Chondrocyte (in vitro differentiated cells): ENCODE measurements around the gene GAL3ST2. TPM values are rescaled to one million over a fixed set of nuclear protein-coding genes. Genes with fewer than 3 reads are reported as not detected.

ENCODE experiments used
- DNase-seq: peaks from one replicate; pipeline ENCODE4 v3.0.0; 2021; ENCODE audit warnings: mixed read lengths, low spot score
- H3K27ac Mint-ChIP-seq: one replicate; pipeline ENCODE4 v1.8.0; 2021; ENCODE audit warnings: mild to moderate bottlenecking, moderate library complexity, mixed read lengths; ENCODE audit not compliant: unreplicated experiment
- H3K27me3 Mint-ChIP-seq: 2 replicates; pipeline ENCODE4 v1.8.0; 2021; ENCODE audit warnings: low read depth, mixed read lengths
- H3K36me3 Mint-ChIP-seq: 2 replicates; pipeline ENCODE4 v1.8.0; 2021; ENCODE audit warnings: low read depth, mixed read lengths
- H3K4me1 Mint-ChIP-seq: 2 replicates; pipeline ENCODE4 v1.8.0; 2021; ENCODE audit warnings: low read depth, mild to moderate bottlenecking, mixed read lengths
- H3K4me3 Mint-ChIP-seq: one replicate; pipeline ENCODE4 v1.8.0; 2021; ENCODE audit warnings: mild to moderate bottlenecking, moderate library complexity, mixed read lengths; ENCODE audit not compliant: unreplicated experiment
- H3K9me3 Mint-ChIP-seq: 2 replicates; pipeline ENCODE4 v1.8.0; 2021; ENCODE audit warnings: low read depth, mixed read lengths
- CTCF ChIP-seq: fragments of 200-600 bp; sonication (generic); IDR thresholded peaks from 2 replicates; pipeline ENCODE4 v1.5.0; 2021; ENCODE audit warnings: antibody characterized with exemption, mild to moderate bottlenecking, moderate library complexity
- total RNA-seq: library from RNA; stranded (reverse); gene quantifications from 3 replicates; pipeline ENCODE4 v1.2.1, GENCODE V29; 2021

GAL3ST2 gene
- total RNA-seq, 1 donor from 2014 or later, result 0.52 TPM

- H3K9me3 Mint-ChIP-seq, result peaks cover 7% of the 10 kb centered on the region
- no peaks in the 10 kb centered on the region for H3K27me3 Mint-ChIP-seq
- no peak for DNase-seq
- TF ChIP-seq CTCF, result no peak
- H3K4me3 Mint-ChIP-seq, result no peak overlapping the region
- H3K4me1 Mint-ChIP-seq, result no peaks in the 10 kb centered on the region
- no peak overlapping the region for H3K27ac Mint-ChIP-seq
- peaks cover 27% of the 10 kb centered on the region for H3K36me3 Mint-ChIP-seq
These were observed 26.4 kb upstream of the GAL3ST2 start for GRCh38 chr2:241750076-241750840.

- Mint-ChIP-seq H3K4me3 (no peak overlapping the region), H3K9me3 (peaks cover under 1% of the 10 kb centered on the region), H3K27me3 (no peaks in the 10 kb centered on the region), H3K36me3 (peaks cover 18% of the 10 kb centered on the region), H3K27ac (no peak overlapping the region), H3K4me1 (no peaks in the 10 kb centered on the region)
- TF ChIP-seq CTCF, result no peak
- no peak for DNase-seq
These were observed 25.5 kb upstream of the GAL3ST2 start for GRCh38 chr2:241751152-241751551.

GRCh38 chr2:241751776-241752175, 24.8 kb upstream of the GAL3ST2 start:
- no peaks in the 10 kb centered on the region for H3K4me1 Mint-ChIP-seq
- H3K36me3 Mint-ChIP-seq, result peaks cover 17% of the 10 kb centered on the region
- no peaks in the 10 kb centered on the region for H3K9me3 Mint-ChIP-seq
- no peak overlapping the region for H3K27ac Mint-ChIP-seq
- DNase-seq, result no peak
- no peak for TF ChIP-seq CTCF
- H3K27me3 Mint-ChIP-seq, result no peaks in the 10 kb centered on the region
- H3K4me3 Mint-ChIP-seq, result no peak overlapping the region

GRCh38 chr2:241752253-241752652, 24.4 kb upstream of the GAL3ST2 start:
- no peak overlapping the region for H3K27ac Mint-ChIP-seq
- no peak for DNase-seq

GRCh38 chr2:241752689-241753276, 23.8 kb upstream of the GAL3ST2 start:
- DNase-seq, result no peak
- Mint-ChIP-seq H3K27me3 (no peaks in the 10 kb centered on the region), H3K4me1 (no peaks in the 10 kb centered on the region), H3K36me3 (peaks cover 15% of the 10 kb centered on the region), H3K4me3 (no peak overlapping the region), H3K27ac (no peak overlapping the region), H3K9me3 (no peaks in the 10 kb centered on the region)
- no peak for TF ChIP-seq CTCF

More at GRCh38 chr2:241752253-241752652, 24.4 kb upstream of the GAL3ST2 start:
- Mint-ChIP-seq H3K27me3 (no peaks in the 10 kb centered on the region), H3K9me3 (no peaks in the 10 kb centered on the region), H3K4me1 (no peaks in the 10 kb centered on the region), H3K4me3 (no peak overlapping the region), H3K36me3 (peaks cover 16% of the 10 kb centered on the region)
- TF ChIP-seq CTCF, result no peak
